Fibroblast of villous mesenchyme (primary cell): ENCODE measurements around the gene HSP90AA1. TPM values are rescaled to one million over a fixed set of nuclear protein-coding genes. Genes with fewer than 3 reads are reported as not detected.
A peak's percentile ranks its signal among the peaks of the same experiment; 100 is the strongest.

Source experiments
- DNase-seq: peaks from one replicate; pipeline ENCODE4 v3.0.0-alpha.2; 2010; ENCODE audit warnings: low read depth
- H3K4me3 ChIP-seq: 2 replicates; pipeline ENCODE4 v1.5.1; 2011; ENCODE audit warnings: low read depth, mild to moderate bottlenecking, low read length
- total RNA-seq: library from RNA; depleted of rRNA; stranded (reverse); fragments of >200 nt; gene quantifications from 2 replicates; pipeline ENCODE4 v1.2.3, GENCODE V29; 2012
- TF ChIP-seq, protein P1 (sequence below): IDR thresholded peaks from 2 replicates; pipeline ENCODE4 v1.5.1; 2012; ENCODE audit warnings: low read depth, mild to moderate bottlenecking, low read length; ENCODE audit not compliant: insufficient read depth

Gene HSP90AA1
- total RNA-seq, 1 donor: 321 TPM

DNA sequence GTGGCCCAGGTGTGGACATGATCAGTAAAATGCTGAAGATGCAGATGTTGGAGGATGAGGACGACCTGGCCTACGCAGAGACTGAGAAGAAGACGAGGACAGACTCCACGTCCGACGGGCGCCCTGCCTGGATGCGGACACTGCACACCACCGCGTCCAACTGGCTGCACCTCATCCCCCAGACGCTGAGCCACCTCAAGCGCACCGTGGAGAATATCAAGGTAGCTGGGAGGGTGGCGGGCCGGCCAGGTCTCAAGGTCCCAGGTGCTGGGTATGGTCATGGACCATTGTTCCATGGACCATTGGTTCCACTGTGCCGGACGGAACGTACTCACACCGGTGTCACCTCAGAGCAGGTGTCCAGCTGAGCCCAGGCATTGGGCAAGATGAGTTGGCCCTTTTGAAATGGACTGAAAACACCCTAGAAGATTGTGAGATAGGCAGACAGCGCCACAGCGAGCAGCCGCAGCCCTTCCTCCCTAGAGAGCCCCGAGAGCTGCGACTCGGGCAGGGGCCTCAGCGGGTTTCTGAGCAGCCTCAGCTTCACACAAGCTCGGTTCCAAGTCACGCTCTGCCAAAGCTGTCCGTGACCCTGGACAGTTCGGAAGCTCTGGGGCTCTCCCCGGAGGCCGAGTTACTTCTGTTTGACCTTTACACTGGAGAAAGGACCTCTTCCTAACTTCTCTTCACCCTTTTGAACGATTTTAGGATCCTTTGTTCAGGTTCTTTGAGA is 38.9 kb downstream of the HSP90AA1 start:
- no peak overlapping the region for H3K4me3 ChIP-seq
- TF ChIP-seq, protein P1, sequence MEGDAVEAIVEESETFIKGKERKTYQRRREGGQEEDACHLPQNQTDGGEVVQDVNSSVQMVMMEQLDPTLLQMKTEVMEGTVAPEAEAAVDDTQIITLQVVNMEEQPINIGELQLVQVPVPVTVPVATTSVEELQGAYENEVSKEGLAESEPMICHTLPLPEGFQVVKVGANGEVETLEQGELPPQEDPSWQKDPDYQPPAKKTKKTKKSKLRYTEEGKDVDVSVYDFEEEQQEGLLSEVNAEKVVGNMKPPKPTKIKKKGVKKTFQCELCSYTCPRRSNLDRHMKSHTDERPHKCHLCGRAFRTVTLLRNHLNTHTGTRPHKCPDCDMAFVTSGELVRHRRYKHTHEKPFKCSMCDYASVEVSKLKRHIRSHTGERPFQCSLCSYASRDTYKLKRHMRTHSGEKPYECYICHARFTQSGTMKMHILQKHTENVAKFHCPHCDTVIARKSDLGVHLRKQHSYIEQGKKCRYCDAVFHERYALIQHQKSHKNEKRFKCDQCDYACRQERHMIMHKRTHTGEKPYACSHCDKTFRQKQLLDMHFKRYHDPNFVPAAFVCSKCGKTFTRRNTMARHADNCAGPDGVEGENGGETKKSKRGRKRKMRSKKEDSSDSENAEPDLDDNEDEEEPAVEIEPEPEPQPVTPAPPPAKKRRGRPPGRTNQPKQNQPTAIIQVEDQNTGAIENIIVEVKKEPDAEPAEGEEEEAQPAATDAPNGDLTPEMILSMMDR: no peak
- DNase-seq: no peak

DNA sequence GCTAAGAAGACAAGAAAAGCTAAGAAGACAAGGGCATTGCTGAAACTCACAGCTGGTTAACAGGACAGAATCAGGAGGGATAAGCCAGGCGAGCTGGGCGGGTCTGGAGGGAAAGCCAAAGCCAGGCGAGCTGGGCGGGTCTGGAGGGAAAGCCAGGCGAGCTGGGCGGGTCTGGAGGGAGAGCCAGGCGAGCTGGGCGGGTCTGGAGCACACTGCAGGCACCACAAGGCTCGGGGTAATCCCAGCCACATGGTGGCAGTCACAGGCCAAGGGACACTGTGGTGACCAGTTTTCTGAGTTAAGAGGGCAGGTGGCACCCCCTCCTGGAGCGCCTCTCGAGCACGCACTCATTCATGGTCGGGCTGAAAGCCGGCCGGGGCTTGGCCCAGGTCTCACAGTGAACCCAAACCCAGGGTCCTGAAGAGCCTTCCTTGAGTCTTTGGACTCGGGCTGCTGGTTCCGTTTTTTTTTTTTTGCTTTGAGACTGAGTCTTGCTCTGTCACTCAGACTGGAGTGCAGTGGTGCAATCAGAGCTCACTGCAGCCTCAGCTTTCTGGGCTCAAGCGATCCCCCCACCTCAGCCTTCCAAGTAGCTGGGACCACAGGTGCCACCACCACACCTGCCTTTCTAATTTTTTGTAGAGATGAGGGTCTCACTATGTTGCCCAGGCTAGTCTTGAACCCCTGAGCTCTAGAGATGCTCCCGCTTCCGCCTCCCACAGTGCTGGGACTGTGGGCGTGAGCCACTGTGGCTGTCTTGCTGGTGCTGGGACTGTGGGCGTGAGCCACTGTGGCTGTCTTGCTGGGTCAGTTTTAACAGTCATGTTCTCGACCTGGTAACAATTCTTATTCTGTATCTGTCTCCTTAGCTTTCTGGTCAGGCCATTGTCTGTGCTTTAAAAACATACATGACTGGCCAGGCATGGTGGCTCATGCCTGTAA is 40.2 kb downstream of the HSP90AA1 start:
- H3K4me3 ChIP-seq: no peak overlapping the region
- TF ChIP-seq, protein P1: peak; percentile 37
- peak; percentile 72 for DNase-seq

DNA sequence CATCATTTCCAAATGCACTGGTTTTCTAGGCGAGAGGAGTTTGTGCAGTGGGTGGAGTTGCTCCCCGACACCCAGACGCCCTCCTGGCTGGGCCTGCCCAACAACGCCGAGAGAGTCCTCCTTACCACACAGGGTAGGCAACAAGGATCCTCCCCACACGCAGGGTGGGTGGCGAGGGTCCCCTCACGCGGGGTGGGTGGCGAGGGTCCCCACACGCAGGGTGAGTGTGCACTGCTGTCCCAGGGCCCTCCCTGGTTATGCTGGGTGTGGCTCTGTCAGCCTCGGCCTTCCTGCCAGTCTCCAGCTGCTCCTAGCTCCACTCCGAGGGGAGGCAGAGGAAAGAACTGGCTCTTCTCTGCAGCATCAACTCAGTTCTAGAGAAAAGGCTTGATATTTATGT is 42.3 kb downstream of the HSP90AA1 start:
- H3K4me3 ChIP-seq: no peak overlapping the region
- DNase-seq: no peak
- TF ChIP-seq, protein P1: no peak

DNA sequence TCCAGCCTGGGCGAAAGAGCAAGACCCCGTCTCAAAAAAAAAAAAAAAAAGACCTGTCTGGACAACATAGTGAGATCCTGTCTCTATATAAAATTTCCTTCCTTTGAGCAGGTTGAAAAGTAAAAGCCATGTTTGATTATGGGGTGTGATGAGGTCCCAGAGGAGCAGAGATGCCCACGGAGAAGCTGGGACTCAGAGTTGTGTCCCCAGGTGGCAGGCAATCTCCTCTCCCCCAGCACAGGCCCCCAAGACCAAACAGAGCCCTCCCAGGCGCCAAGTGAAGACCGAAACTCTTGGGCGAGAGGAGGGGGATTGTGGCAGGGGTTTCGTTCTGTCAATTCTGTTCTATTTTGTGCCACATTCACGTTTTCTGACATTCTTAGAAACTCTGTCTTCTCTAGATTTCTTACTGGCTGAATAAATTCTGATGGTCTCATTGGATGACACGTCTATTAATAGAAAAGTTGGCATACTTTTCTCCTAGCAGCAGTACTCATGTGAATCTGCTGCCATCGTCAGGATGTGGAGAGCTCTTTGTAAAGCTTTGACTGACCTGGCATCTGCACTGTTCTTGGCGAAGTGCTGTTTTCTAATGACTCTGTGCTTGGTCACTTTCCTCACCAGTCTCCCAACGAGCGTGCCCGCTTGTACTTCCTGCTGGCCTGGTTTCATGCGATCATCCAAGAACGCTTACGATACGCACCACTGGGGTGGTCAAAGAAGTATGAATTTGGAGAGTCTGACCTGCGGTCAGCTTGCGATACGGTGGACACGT is 43.4 kb downstream of the HSP90AA1 start:
- TF ChIP-seq, protein P1: no peak
- no peak for DNase-seq

DNA sequence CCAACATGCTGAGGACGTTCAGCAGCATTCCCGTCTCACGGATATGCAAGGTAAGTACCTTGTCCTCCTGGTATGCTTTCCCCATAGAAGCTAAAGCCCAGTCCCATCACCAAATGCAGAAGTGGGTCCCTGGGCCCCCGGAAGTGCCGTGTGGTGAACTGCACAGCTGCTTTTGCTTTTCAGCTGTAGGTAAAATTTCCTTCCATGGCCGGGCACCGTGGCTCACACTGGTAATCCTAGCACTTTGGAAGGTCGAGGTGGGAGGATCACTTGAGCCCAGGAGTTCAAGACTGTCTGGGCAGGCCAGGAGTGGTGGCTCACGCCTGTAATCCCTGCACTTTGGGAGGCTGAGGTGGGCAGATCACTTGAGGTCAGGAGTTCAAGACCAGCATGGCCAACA is 44.1 kb downstream of the HSP90AA1 start:
- DNase-seq: no peak
- TF ChIP-seq, protein P1: no peak

More for the DNA sequence above, 43.4 kb downstream of the HSP90AA1 start:
- no peak overlapping the region for H3K4me3 ChIP-seq

DNA sequence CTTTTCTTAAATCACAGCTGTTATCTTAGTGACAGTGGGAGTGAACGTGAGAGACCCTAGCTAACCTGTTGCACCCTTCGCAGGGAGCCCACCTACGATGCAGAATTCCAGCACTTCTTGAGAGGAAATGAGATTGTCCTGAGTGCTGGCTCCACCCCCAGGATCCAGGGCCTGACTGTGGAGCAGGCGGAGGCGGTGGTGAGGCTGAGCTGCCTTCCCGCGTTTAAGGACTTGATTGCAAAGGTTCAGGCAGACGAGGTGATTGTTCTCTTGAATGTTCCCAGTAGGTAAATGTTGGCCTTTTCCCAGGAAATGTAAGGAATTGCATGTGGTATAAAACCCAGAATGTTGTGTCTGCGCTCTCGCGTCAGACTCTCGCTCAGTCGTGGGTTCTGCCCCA is 46.7 kb downstream of the HSP90AA1 start:
- TF ChIP-seq, protein P1: no peak
- H3K4me3 ChIP-seq: no peak overlapping the region
- no peak for DNase-seq

More for the DNA sequence above, 44.1 kb downstream of the HSP90AA1 start:
- no peak overlapping the region for H3K4me3 ChIP-seq
